NK-92 (cell line): Measurements from ENCODE around the gene ARHGAP35.
"Not testable (repeated sequence)": the region's sequence is repeated elsewhere in the genome, so short reads cannot be mapped to it uniquely, and the experiment has no call there.

Experiments used
- DNase-seq: peaks from one replicate; lab custom pipeline; 2025; ENCODE audit not compliant: unreplicated experiment; lab: John Stamatoyannopoulos, UW

ARHGAP35 gene

GRCh38 chr19:46842791-46843190 lies 18.0 kb upstream of the ARHGAP35 start:
- DNase-seq: no peak

- no peak for DNase-seq
Measured at GRCh38 chr19:46844067-46844489, 16.7 kb upstream of the ARHGAP35 start.

GRCh38 chr19:46845959-46846459 lies 14.8 kb upstream of the ARHGAP35 start:
- DNase-seq: no peak

DNA sequence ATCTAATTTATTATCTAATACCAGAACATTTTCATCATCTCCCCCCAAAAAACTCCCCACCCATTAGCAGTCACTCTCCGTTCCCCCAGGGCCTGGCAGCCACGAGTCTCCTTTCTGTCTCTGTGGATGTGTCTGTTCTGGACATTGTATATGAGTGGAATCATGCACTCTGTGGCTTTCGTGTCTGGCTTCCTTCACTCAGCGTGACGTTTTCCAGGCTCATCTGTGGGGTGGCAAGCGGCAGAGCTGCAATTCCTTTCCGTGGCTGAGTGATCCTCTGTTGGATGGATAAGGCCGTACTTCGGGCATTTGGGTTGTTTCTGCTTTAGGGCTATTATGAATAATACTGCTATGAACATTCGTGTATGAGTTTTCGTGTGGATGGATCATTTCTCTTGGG lies 13.3 kb upstream of the ARHGAP35 start:
- DNase-seq: no peak

DNA sequence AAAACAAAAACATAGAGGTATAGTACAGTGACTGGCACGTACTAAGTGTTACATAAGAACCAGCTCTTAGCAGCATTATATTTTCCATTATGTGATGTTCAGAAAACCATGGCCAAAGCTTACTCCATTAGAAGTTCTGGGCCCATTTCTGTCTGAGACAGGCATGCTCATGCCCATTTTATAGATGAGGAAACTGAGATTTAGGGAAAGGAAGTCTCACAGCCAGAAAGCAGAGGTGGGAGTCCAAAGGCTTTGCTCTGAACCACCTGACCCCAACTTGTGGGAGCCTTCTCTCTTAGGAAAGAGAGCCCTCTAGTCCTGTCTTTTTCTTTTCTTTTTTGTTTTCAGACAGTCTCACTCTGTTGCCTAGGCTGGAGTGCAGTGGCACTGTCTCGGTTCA lies 12.4 kb upstream of the ARHGAP35 start:
- DNase-seq: no peak

DNA sequence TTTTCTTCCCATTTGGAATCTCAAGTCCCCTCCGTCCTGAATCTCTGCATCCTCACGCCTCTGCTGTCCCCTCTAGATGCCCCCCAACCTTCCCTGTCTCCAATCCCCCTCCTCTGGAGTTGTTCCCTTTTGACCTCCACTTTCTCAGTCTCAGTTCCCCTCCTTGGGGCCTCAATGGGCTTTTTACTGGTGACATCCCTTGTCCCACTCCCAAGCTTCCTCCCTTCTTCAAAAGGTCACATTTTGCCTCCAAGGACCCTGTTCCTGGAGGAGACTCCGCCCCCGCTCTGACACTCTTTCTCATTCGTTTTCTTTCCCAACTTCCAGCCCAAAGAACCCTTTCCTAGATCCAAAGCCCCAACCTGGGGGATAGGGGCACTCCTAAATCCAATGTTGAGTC lies 11.2 kb upstream of the ARHGAP35 start:
- no peak for DNase-seq

- DNase-seq: peak; percentile 55
Measured at GRCh38 chr19:46850228-46851203, 10.3 kb upstream of the ARHGAP35 start, which contains the start of gene AP2S1. Gene AP2S1, minus strand, starts transcription at chr19:46850846. Its CDS starts 80 bp downstream, at chr19:46850766.

DNA sequence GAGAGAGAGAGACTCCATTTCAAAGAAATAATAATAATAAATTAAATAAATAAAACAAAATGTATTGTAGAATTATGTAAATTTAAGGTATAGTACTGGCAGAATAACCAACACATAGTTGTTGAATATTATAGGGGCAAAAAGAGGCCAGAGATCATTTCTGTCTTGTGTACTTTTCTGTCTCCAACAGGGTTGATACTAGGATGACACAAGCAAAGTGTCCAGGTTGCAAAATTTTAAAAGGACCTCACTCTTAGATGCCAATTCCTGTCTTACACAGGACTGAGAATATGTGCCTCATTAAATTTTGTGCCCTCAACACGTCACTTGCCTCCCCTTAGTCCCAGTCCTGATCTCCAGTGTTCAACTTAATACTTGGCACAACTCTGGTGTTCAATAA lies 8.0 kb upstream of the ARHGAP35 start:
- no peak for DNase-seq

GRCh38 chr19:46854698-46855097 lies 6.1 kb upstream of the ARHGAP35 start:
- DNase-seq: not testable (repeated sequence)

DNA sequence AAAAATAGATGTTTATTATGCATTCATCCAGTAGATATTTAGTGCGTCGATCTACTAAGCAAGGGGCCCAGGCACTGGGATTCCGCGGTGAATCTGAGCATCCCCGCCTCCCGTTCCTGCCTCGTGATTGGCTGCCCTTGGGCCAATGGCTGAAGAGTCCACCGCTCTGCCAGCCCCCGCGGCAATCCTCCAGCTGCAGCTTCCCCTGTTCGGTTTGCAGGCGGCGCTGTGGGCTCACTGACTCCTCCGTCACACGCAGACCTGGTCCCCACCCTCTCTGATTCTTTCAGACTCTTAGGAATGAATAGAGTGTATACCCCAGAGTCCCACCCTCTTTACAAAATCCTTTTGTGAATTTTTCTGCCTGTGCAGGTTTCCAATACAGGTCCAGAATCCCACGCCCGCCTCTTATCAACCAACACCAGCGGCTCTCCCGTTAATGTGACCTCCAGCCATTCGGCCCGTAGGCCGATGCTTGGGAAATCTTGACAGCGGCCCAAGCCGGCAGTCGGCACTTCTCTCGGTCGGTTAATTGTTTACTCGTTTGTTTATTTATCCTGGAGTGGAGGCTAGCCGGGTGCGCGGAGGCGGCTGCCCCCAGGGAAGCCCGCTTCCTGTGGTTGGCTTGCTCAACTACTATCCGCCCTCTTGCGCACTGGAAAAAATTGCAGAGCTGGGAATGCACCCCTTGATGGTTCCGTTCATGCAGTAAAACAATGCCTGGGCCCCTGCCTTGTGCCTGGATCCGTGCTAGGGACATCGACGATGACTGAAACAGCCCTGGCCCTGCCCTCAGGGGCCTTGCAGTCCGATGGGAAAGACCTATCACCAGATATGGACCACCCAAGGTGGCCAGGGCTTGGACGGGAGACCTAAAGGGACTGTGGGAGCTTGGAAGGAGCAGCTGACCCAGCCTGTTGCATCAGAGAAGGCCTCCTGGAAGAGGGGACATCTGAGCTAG lies 4.5 kb upstream of the ARHGAP35 start:
- peak; percentile 42 for DNase-seq

- DNase-seq: no peak
Measured at GRCh38 chr19:46859637-46860124, 1.1 kb upstream of the ARHGAP35 start.

DNA sequence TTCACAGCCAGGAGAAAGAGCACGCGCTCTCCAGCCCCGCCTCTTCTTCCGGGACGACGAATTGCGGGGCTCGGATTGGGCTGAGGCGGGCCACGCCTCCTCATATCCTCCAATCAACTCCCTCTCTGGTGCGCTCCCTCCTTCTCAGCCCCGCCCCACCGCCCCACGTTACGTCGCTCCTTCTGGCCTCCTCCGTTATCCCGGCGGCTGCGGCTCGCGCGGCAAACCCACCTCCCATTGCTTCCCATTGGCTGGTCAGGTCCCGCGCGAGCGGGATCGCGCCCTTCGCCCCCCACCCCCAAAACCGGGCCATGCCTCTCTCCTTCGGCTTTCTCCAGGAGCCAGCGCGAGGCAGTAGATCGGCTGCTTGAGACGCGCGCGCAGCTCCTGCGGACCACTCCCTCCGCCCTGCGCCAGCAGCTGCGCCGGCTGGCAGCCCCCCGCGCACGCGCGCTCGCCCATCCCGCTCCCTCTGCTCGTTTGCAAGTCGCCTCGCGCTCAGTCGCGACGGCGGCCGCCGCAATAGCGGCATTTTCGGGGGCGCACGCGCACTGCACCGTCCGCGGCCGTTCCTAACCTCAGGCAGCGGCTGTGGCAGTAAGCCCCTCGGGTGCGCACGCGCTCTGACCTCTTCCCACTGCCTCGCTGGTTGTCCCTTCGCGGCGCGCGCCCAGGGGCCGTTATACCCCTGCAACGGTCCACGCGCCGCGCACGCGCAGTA lies 512 bp upstream of the ARHGAP35 start:
- peak; percentile 66 for DNase-seq

GRCh38 chr19:46861691-46862502 lies 1.1 kb downstream of the ARHGAP35 start:
- no peak for DNase-seq

- no peak for DNase-seq
Measured at GRCh38 chr19:46862503-46862834, 1.7 kb downstream of the ARHGAP35 start.

DNA sequence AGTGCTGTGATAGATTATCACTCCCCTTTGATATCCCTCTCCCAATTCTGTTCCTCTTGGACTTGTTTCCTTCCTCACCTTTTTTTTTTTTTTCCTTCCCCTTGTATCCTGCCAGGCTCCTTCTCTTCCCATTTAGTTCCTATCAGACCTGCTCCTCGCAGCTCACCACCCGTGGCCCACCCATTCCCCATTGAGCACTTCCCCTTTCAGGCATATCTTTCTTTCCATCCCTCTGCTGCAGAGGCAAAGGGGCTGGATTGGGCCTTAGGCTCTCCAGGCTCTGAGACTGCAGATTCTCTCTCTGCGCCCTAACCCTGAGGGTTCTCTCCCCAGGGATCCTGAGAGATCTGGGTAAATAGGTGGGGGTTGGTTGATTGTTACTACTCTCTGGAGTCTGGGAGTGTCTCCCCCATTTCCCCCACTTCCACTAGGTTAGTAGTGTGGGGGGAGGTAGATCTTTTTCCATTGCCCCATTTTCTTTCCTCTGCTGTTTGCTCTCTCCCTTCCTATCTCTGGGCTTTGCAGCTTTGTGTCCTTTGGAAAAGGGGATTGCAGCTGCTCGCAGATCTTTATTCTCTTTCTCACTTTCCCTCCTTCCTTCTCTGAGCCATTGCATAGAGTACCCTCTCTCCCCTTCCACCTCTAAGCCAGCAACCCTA lies 2.3 kb downstream of the ARHGAP35 start:
- no peak for DNase-seq

- DNase-seq: no peak
Measured at GRCh38 chr19:46863818-46864629, 3.2 kb downstream of the ARHGAP35 start.

DNA sequence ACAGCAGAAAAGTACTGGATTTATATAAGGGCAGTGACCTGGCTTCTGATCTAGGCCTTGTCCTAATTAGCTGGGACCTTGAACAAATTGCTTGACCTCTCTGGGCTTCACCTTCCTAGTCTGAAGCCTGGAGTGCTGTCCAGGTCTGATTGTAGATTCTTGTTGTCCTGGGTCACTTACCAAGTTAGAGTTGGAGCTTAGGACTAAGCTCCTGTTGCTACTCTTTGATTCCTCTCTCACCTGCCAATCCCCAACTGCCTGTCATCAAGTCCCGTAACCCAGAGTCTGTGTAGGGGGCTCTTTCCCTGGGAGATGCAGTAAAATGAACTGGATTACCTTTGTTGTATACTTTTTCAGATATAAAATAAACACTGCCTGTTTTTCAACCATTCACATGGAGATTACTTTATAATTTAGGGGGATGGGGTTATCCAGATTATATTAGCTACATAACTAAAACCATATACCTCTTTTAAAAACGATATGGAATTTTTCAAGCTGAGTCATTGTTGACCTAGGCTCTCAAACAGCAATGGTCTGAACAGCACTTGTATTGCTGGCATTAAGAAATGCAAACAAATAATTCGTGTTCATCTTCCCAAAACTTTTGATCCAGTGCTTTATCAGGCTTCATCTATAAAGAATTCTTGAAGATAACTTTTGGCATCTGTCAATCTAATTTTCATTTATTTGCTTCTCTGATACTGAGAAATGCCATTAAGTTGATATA lies 5.8 kb downstream of the ARHGAP35 start:
- DNase-seq: no peak

DNA sequence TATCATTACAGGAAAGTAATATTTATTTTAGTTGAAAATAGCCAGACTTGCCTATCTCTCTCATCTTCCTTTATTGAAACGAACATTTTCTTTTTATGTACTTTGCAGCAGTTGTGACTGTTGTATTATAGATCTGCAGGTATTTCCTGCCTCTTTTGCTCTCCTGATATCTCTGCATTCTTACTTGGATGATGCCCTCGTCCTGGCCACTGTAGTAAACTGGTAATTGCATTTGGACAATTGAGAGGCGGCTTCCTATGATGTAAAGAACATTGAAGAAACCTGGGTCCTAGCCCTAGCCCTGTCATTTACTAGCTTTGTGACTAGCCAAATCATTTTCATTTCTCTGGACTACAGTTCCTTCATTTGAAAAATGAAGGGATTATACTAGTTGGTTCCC lies 6.4 kb downstream of the ARHGAP35 start:
- DNase-seq: no peak
